Fibroblast of villous mesenchyme (primary cell): ENCODE results near the gene BIN1. TPM values are rescaled to one million over a fixed set of nuclear protein-coding genes. Genes with fewer than 3 reads are reported as not detected.
A peak's percentile ranks its signal among the peaks of the same experiment; 100 is the strongest.

Source experiments
- DNase-seq: peaks from one replicate; pipeline ENCODE4 v3.0.0-alpha.2; 2010; ENCODE audit warnings: low read depth
- H3K4me3 ChIP-seq: 2 replicates; pipeline ENCODE4 v1.5.1; 2011; ENCODE audit warnings: low read depth, mild to moderate bottlenecking, low read length
- CTCF ChIP-seq: IDR thresholded peaks from 2 replicates; pipeline ENCODE4 v1.5.1; 2012; ENCODE audit warnings: low read depth, mild to moderate bottlenecking, low read length; ENCODE audit not compliant: insufficient read depth
- total RNA-seq: library from RNA; depleted of rRNA; stranded (reverse); fragments of >200 nt; gene quantifications from 2 replicates; pipeline ENCODE4 v1.2.3, GENCODE V29; 2012

BIN1 gene
- total RNA-seq, 1 donor: 75.6 TPM

DNA sequence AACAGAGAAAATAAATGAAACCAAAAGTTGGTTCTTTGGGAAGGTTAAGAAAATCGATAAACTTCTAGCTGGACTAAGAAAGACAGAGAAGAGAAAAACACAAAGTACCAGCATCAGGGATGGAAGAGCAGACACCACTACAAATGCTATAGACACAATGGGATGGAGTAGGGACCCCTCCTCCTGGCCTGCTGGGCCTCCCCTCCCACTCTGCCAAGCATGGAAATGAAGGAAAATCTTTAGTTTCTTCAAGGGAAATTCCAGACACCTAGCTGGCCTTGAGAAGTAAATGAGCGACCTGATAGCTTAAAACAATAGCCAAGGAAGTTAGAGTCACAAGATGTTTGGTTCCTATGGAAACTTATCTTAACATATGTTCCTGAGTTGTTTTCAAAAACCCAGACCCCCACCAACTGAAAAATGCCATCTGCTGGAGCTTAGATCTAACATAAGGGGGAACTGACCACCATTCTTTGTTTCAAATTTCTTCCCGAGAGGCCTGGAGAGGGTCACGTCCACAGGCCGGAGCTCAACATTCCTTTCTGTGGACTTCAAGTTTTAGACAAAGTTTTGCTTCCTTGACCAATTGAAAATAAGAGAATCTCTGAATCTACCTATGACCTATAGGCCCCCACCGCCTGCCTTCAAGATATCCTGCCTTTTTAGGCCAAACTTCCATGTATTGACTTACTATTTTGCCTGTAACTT, 101.9 kb downstream of the BIN1 start:
- no peak overlapping the region for H3K4me3 ChIP-seq
- TF ChIP-seq CTCF: no peak
- DNase-seq: no peak

- TF ChIP-seq CTCF: no peak
- H3K4me3 ChIP-seq: no peak overlapping the region
- DNase-seq: no peak
Measured at GRCh38 chr2:127003070-127003800, 103.7 kb downstream of the BIN1 start.

- no peak for DNase-seq
- TF ChIP-seq CTCF: no peak
- H3K4me3 ChIP-seq: no peak overlapping the region
Measured at GRCh38 chr2:127001751-127002150, 105.2 kb downstream of the BIN1 start.

DNA sequence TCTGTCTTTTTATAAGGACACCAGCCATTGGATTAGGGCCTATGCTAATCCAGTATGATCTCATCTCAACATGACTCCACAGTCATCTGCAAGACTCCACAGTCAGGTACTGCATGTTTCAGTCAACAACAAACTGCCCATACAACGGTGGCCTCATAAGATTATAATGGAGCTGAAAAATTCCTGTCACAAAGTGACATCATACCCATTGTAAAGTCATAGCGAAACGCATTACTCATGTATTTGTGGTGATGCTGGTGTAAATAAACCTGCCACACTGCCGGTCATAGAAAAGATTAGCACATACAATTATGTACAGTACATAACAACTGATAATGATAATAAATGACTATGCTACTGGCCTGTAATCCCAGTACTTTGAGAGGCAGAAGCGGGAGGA, 106.0 kb downstream of the BIN1 start:
- DNase-seq: peak; percentile 12
- TF ChIP-seq CTCF: no peak
- H3K4me3 ChIP-seq: no peak overlapping the region

DNA sequence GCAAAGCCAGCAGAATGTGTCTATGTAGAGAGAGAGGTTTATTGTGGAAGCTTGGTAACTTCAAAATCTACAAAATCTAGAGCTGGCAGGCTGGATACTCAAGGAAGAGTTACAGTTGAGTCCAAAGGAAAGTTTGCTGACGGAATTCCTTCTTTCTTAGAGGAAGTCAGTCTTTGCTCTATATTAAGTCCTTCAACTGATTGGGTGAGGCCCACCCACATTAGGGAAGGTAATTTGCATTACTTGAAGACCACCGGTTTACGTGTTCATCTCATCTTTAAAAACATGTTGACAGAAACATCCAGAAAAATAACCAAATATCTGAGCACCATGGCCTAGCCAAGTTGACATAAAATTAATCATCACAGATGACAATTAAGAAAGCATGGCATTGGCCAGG, 106.8 kb downstream of the BIN1 start:
- no peak for DNase-seq
- no peak overlapping the region for H3K4me3 ChIP-seq

DNA sequence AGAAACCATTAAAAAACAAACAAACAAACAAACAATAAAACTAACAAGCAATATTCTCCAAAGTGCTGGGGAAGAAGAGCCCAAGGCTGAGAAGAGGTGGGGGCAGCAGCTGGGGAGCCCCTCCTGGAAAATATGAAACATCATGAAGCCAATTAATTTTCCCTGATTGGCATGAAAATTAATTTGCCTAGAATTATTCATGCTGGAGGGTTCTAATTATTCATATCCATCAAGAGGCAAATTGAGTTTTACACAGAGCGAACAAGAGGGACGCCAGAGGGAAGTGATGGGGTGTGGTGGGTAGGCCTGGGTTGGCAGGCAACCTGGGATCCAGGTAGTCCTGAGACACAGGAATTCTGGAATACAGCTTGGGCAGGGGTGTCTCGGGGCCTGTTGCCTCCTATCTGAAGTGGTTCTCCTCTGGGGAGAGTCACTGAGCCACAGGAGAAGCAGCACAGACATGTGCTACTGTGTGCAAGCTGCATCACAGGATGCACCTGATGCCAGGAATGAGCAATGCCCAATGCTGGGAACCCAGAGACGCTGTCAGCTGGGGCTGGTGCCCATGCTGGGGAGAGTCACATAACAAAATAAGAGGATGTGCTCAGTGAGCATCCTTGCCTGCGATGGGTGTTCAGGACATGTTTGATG, 107.7 kb downstream of the BIN1 start:
- no peak for DNase-seq
- H3K4me3 ChIP-seq: no peak overlapping the region
- TF ChIP-seq CTCF: no peak

More for the DNA sequence above, 106.8 kb downstream of the BIN1 start:
- TF ChIP-seq CTCF: no peak
